H9 (cell line): ENCODE results near the gene TBCC. TPM values are rescaled to one million over a fixed set of nuclear protein-coding genes. Genes with fewer than 3 reads are reported as not detected.

ENCODE experiments used
- DNase-seq: peaks from one replicate; pipeline ENCODE4 v3.0.0-alpha.2; 2017
- H2AFZ ChIP-seq: one replicate; pipeline ENCODE4 v1.6.1; 2013; ENCODE audit warnings: mild to moderate bottlenecking, low read length, control low read depth, moderate library complexity
- H2AK5ac ChIP-seq: 2 replicates; pipeline ENCODE4 v1.6.1; 2013; ENCODE audit warnings: low read length, control low read depth, mixed read lengths; ENCODE audit not compliant: insufficient read length
- H2BK120ac ChIP-seq: one replicate; pipeline ENCODE4 v1.6.1; 2013; ENCODE audit warnings: low read depth, mild to moderate bottlenecking, low read length, control low read depth, inconsistent platforms; ENCODE audit not compliant: poor library complexity, severe bottlenecking
- H2BK12ac ChIP-seq: 2 replicates; pipeline ENCODE4 v1.6.1; 2013; ENCODE audit warnings: low read length, control low read depth, mixed read lengths, low read depth; ENCODE audit not compliant: insufficient read length
- H2BK15ac ChIP-seq: 2 replicates; pipeline ENCODE4 v1.6.1; 2013; ENCODE audit warnings: low read depth, low read length, control low read depth
- H2BK20ac ChIP-seq: one replicate; pipeline ENCODE4 v1.6.1; 2013; ENCODE audit warnings: low read depth, mild to moderate bottlenecking, low read length, control low read depth, inconsistent platforms; ENCODE audit not compliant: poor library complexity, severe bottlenecking
- H2BK5ac ChIP-seq: 2 replicates; pipeline ENCODE4 v1.6.1; 2013; ENCODE audit warnings: low read length, control low read depth, mixed read lengths; ENCODE audit not compliant: insufficient read length
- H3K14ac ChIP-seq: 2 replicates; pipeline ENCODE4 v1.6.1; 2013; ENCODE audit warnings: low read length, control low read depth; ENCODE audit not compliant: insufficient read depth
- H3K18ac ChIP-seq: 2 replicates; pipeline ENCODE4 v1.6.1; 2013; ENCODE audit warnings: low read depth, mild to moderate bottlenecking, mixed read lengths, low read length, control low read depth; ENCODE audit not compliant: insufficient read length
- H3K23ac ChIP-seq: 2 replicates; pipeline ENCODE4 v1.6.1; 2013; ENCODE audit warnings: low read length, control low read depth, mixed read lengths, low read depth; ENCODE audit not compliant: insufficient read length
- H3K23me2 ChIP-seq: 2 replicates; pipeline ENCODE4 v1.6.1; 2013; ENCODE audit warnings: low read depth, mild to moderate bottlenecking, mixed read lengths, low read length, control low read depth; ENCODE audit not compliant: insufficient read length, poor library complexity, severe bottlenecking
- H3K27ac ChIP-seq: 2 replicates; pipeline ENCODE4 v1.5.1; 2013; ENCODE audit warnings: low read length, control low read depth, mixed read lengths, low read depth; ENCODE audit not compliant: insufficient read length
- H3K27me3 ChIP-seq: 2 replicates; pipeline ENCODE4 v1.6.1; 2013; ENCODE audit warnings: low read length, control low read depth, inconsistent platforms; ENCODE audit not compliant: insufficient read depth
- H3K4ac ChIP-seq: 2 replicates; pipeline ENCODE4 v1.6.1; 2013; ENCODE audit warnings: low read depth, mild to moderate bottlenecking, control low read depth, inconsistent platforms, low read length, moderate library complexity
- H3K4me1 ChIP-seq: 2 replicates; pipeline ENCODE4 v1.6.1; 2013; ENCODE audit warnings: low read length, control low read depth, inconsistent platforms; ENCODE audit not compliant: insufficient read depth
- H3K4me2 ChIP-seq: 2 replicates; pipeline ENCODE4 v1.6.1; 2013; ENCODE audit warnings: low read length, control low read depth, mixed read lengths; ENCODE audit not compliant: insufficient read length, insufficient read depth
- H3K56ac ChIP-seq: 2 replicates; pipeline ENCODE4 v1.6.1; 2013; ENCODE audit warnings: low read depth, mild to moderate bottlenecking, mixed read lengths, low read length, control low read depth; ENCODE audit not compliant: insufficient read length
- H3K79me1 ChIP-seq: 2 replicates; pipeline ENCODE4 v1.6.1; 2013; ENCODE audit warnings: low read depth, mild to moderate bottlenecking, moderate library complexity, low read length, control low read depth, inconsistent platforms; ENCODE audit not compliant: insufficient read depth, poor library complexity, severe bottlenecking
- H3K79me2 ChIP-seq: 2 replicates; pipeline ENCODE4 v1.6.1; 2013; ENCODE audit warnings: low read length, control low read depth, inconsistent platforms; ENCODE audit not compliant: insufficient read depth
- H3K9ac ChIP-seq: 2 replicates; pipeline ENCODE4 v1.6.1; 2013; ENCODE audit warnings: low read length, control low read depth, mixed read lengths; ENCODE audit not compliant: insufficient read length; ENCODE audit errors: extremely low read depth
- H3K9me3 ChIP-seq: one replicate; pipeline ENCODE4 v1.6.1; 2013; ENCODE audit warnings: low read depth, low read length, inconsistent platforms; ENCODE audit not compliant: control insufficient read depth
- H3T11ph ChIP-seq: one replicate; pipeline ENCODE4 v1.6.1; 2013; ENCODE audit warnings: mild to moderate bottlenecking, low read length, control low read depth, inconsistent platforms
- H4K20me1 ChIP-seq: one replicate; pipeline ENCODE4 v1.6.1; 2013; ENCODE audit not compliant: control insufficient read depth, insufficient read length, insufficient read depth
- H4K5ac ChIP-seq: 2 replicates; pipeline ENCODE4 v1.6.1; 2013; ENCODE audit warnings: low read depth, mild to moderate bottlenecking, mixed read lengths, low read length, control low read depth; ENCODE audit not compliant: insufficient read length
- H4K8ac ChIP-seq: replicated peaks from 2 replicates; pipeline ENCODE4 v1.6.1; 2013; ENCODE audit warnings: low read length, control low read depth, mixed read lengths, low read depth; ENCODE audit not compliant: insufficient read length
- H4K91ac ChIP-seq: 2 replicates; pipeline ENCODE4 v1.6.1; 2013; ENCODE audit warnings: low read depth, mild to moderate bottlenecking, moderate library complexity, mixed read lengths, low read length, control low read depth; ENCODE audit not compliant: insufficient read length
- H3K27ac Mint-ChIP-seq, 3 experiments: 2 replicates in 2 of 3; 3 replicates in 1 of 3; pipeline ENCODE4 v1.8.0; 2020 to 2021; ENCODE audit warnings: mixed read lengths in 3 of 3, mild to moderate bottlenecking in 1 of 3, moderate library complexity in 1 of 3
- H3K27me3 Mint-ChIP-seq: 2 replicates; pipeline ENCODE4 v1.8.0; 2021; ENCODE audit warnings: low read depth, mild to moderate bottlenecking, moderate library complexity, mixed read lengths
- H3K36me3 Mint-ChIP-seq, 3 experiments: 2 replicates in 2 of 3; 3 replicates in 1 of 3; pipeline ENCODE4 v1.8.0; 2020 to 2021; ENCODE audit warnings: low read depth in 3 of 3, mixed read lengths in 3 of 3; ENCODE audit not compliant: insufficient read depth in 1 of 3
- H3K4me1 Mint-ChIP-seq, 2 experiments: 2 replicates each; pipeline ENCODE4 v1.8.0; 2020; ENCODE audit warnings: mixed read lengths in 2 of 2
- H3K4me3 Mint-ChIP-seq, 2 experiments: 2 replicates in 1 of 2; 3 replicates in 1 of 2; pipeline ENCODE4 v1.8.0; 2020 to 2021; ENCODE audit warnings: mild to moderate bottlenecking in 2 of 2, mixed read lengths in 2 of 2, moderate library complexity in 1 of 2
- H3K9me3 Mint-ChIP-seq, 2 experiments: 2 replicates in 1 of 2; 3 replicates in 1 of 2; pipeline ENCODE4 v1.8.0; 2020; ENCODE audit warnings: mild to moderate bottlenecking in 2 of 2, mixed read lengths in 2 of 2, moderate library complexity in 1 of 2
- WGBS: extraction: QIAGEN DNeasy Blood & Tissue Kit; methylation state at CpG from one replicate; pipeline ENCODE4 v1.1.7; 2013; ENCODE audit warnings: missing lambda C conversion rate, low lambda C conversion rate, mixed read lengths; ENCODE audit not compliant: insufficient read length; ENCODE audit errors: extremely low coverage; 5-methylcytosine and 5-hydroxymethylcytosine counted together
- total RNA-seq: library from RNA; stranded (reverse); gene quantifications from 2 replicates; pipeline ENCODE4 v1.2.1, GENCODE V29; 2021
- TF ChIP-seq, protein P1 (sequence below): fragments of 200-600 bp; sonication (generic); conservative IDR thresholded peaks from 3 replicates; pipeline ENCODE4 v1.8.0; 2021; ENCODE audit warnings: antibody characterized with exemption, mild to moderate bottlenecking

TBCC gene
- total RNA-seq, 1 experiment from 2014 or later = 25.6 TPM

DNA sequence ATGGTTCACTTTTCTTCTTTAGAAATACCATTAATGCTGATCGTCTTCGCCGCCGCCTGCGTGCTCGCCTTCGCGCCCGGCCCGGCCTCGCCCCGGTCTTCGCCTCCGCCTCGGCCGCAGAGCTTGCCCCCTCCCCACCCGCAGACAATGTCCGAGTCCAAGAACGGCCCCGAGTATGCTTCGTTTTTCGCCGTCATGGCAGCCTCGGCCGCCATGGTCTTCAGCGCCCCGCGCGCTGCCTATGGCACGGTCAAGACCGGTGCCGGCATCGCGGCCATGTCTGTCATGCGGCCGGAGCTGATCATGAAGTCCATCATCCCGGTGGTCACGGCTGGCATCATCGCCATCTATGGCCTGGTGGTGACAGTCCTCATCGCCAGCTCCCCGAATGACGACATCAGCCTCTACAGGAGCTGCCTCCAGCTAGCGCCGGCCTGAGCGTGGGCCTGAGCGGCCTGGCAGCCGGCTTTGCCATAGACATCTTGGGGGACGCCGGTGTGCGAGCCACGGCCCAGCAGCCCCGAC lies 18.8 kb downstream of the TBCC start:
- Histone ChIP-seq H3K27ac (no peak overlapping the region), H4K91ac (no peak overlapping the region), H3K79me2 (no peaks in the 10 kb centered on the region), H3K4me2 (no peak overlapping the region), H2AFZ (no peak overlapping the region), H3K23ac (no peak overlapping the region), H3K56ac (no peak overlapping the region), H3K9ac (no peak overlapping the region), H2BK12ac (no peak overlapping the region), H3K14ac (no peak overlapping the region), H3T11ph (no peak overlapping the region), H3K9me3 (no peaks in the 10 kb centered on the region), H3K4me1 (no peaks in the 10 kb centered on the region), H4K20me1 (no peaks in the 10 kb centered on the region), H3K18ac (no peak overlapping the region), H3K4ac (no peak overlapping the region), H2AK5ac (no peak overlapping the region), H2BK15ac (no peak overlapping the region), H2BK5ac (no peak overlapping the region), H3K23me2 (no peaks in the 10 kb centered on the region), H2BK20ac (no peak overlapping the region), H3K27me3 (no peaks in the 10 kb centered on the region), H2BK120ac (no peak overlapping the region), H4K8ac (no peak overlapping the region), H3K79me1 (no peaks in the 10 kb centered on the region), H4K5ac (no peak overlapping the region)
- no peak overlapping the region; a peak in 1 of 7 replicates for H3K27ac Mint-ChIP-seq
- TF ChIP-seq, protein P1, sequence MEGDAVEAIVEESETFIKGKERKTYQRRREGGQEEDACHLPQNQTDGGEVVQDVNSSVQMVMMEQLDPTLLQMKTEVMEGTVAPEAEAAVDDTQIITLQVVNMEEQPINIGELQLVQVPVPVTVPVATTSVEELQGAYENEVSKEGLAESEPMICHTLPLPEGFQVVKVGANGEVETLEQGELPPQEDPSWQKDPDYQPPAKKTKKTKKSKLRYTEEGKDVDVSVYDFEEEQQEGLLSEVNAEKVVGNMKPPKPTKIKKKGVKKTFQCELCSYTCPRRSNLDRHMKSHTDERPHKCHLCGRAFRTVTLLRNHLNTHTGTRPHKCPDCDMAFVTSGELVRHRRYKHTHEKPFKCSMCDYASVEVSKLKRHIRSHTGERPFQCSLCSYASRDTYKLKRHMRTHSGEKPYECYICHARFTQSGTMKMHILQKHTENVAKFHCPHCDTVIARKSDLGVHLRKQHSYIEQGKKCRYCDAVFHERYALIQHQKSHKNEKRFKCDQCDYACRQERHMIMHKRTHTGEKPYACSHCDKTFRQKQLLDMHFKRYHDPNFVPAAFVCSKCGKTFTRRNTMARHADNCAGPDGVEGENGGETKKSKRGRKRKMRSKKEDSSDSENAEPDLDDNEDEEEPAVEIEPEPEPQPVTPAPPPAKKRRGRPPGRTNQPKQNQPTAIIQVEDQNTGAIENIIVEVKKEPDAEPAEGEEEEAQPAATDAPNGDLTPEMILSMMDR = no peak
- DNase-seq = peak; percentile 34
- no CpG with 5 or more reads among the region's 52 CpGs for WGBS
- peaks cover 3% of the 10 kb centered on the region in 2 experiments; a peak in 3 of 4 replicates for H3K4me1 Mint-ChIP-seq
- no peak overlapping the region for H3K4me3 Mint-ChIP-seq
- H3K9me3 Mint-ChIP-seq = no peaks in the 10 kb centered on the region; a peak in 1 of 5 replicates
- H3K27me3 Mint-ChIP-seq = peaks cover 2% of the 10 kb centered on the region
- no peaks in the 10 kb centered on the region for H3K36me3 Mint-ChIP-seq
